Testis (tissue), 3 donors: ENCODE data around the gene SAP30BP. TPM values are rescaled to one million over a fixed set of nuclear protein-coding genes. Genes with fewer than 3 reads are reported as not detected.
A peak's percentile ranks its signal among the peaks of the same experiment; 100 is the strongest.

Source experiments
- DNase-seq: peaks from one replicate; pipeline ENCODE4 v3.0.0-alpha.2; 2019
- H3K27ac ChIP-seq, 2 donors: fragments of 200-600 bp; sonication (generic); one replicate each; pipeline ENCODE4 v1.5.1; 2019
- H3K27me3 ChIP-seq: fragments of 200-600 bp; sonication (generic); one replicate; pipeline ENCODE4 v1.5.1; 2019
- H3K36me3 ChIP-seq: fragments of 200-600 bp; sonication (generic); one replicate; pipeline ENCODE4 v1.5.1; 2017; ENCODE audit warnings: low read depth; ENCODE audit errors: missing control alignments
- H3K4me1 ChIP-seq: fragments of 200-600 bp; sonication (generic); one replicate; pipeline ENCODE4 v1.5.1; 2019
- H3K4me3 ChIP-seq, 2 donors: fragments of 200-600 bp; sonication (generic); one replicate each; pipeline ENCODE4 v1.5.1; 2017 to 2019
- H3K9me3 ChIP-seq: fragments of 200-600 bp; sonication (generic); one replicate; pipeline ENCODE4 v1.5.1; 2017
- POLR2A ChIP-seq: fragments of 450-650 bp; IDR thresholded peaks from one replicate; pipeline ENCODE4 v1.6.1; 2017; ENCODE audit warnings: antibody characterized with exemption, mild to moderate bottlenecking, moderate library complexity
- WGBS, 2 donors: methylation state at CpG; one replicate each; pipeline ENCODE4 v1.1.5; 2018; 5-methylcytosine and 5-hydroxymethylcytosine counted together
- intact Hi-C: fragments of 100-400 bp; cut with DNase I; formaldehyde crosslinking; loops from one replicate; pipeline ENCODE4 v1.15.1; 2023; ENCODE audit warnings: low total_unique reads
- polyA plus RNA-seq: library from polyadenylated mRNA; stranded (reverse); fragments of 350-450 nt; fragmentation: Illumina TruSeq; extraction: RNeasy Lipid Tissue Mini Kit (QIAGEN cat#74804); gene quantifications from one replicate; pipeline ENCODE4 v1.2.3, GENCODE V29; 2014; ENCODE audit warnings: low read depth, low replicate concordance; ENCODE audit not compliant: insufficient read depth
- total RNA-seq, 2 donors: library from RNA; depleted of rRNA; stranded (reverse); fragments of >200 nt; gene quantifications; one replicate each; pipeline ENCODE4 v1.2.3, GENCODE V29; 2016
- TF ChIP-seq, protein P1 (sequence below), 3 experiments: fragments of 450-650 bp in 2 of 3; fragments of 200-600 bp in 1 of 3; sonication (generic) in 1 of 3; IDR thresholded peaks; one replicate each; pipeline ENCODE4 v1.5.1; 2016 to 2019; ENCODE audit warnings: antibody characterized with exemption in 3 of 3, mild to moderate bottlenecking in 2 of 3, moderate library complexity in 1 of 3

SAP30BP gene
- total and polyA plus RNA-seq, 3 donors from 2014 or later = 78.4 to 95.9 (median 86.9) TPM

GRCh38 chr17:75670868-75671267, 3.7 kb downstream of the SAP30BP start:
- no peak overlapping the region for H3K27ac ChIP-seq
- H3K27me3 ChIP-seq = no peaks in the 10 kb centered on the region
- 77 to 78% methylated on average over 5 of the region's 5 CpGs for WGBS, 2 donors
- no peaks in the 10 kb centered on the region for H3K36me3 ChIP-seq
- TF ChIP-seq POLR2A = no peak
- TF ChIP-seq, protein P1, sequence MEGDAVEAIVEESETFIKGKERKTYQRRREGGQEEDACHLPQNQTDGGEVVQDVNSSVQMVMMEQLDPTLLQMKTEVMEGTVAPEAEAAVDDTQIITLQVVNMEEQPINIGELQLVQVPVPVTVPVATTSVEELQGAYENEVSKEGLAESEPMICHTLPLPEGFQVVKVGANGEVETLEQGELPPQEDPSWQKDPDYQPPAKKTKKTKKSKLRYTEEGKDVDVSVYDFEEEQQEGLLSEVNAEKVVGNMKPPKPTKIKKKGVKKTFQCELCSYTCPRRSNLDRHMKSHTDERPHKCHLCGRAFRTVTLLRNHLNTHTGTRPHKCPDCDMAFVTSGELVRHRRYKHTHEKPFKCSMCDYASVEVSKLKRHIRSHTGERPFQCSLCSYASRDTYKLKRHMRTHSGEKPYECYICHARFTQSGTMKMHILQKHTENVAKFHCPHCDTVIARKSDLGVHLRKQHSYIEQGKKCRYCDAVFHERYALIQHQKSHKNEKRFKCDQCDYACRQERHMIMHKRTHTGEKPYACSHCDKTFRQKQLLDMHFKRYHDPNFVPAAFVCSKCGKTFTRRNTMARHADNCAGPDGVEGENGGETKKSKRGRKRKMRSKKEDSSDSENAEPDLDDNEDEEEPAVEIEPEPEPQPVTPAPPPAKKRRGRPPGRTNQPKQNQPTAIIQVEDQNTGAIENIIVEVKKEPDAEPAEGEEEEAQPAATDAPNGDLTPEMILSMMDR (IDR thresholded peaks at IDR 0.05) = no peak
- no peak overlapping the region for H3K4me3 ChIP-seq
- H3K4me1 ChIP-seq = peaks cover 21% of the 10 kb centered on the region
- intact Hi-C loops = no loop called here
- DNase-seq = no peak
- H3K9me3 ChIP-seq = no peaks in the 10 kb centered on the region

- Histone ChIP-seq H3K9me3 (no peaks in the 10 kb centered on the region), H3K27ac (no peak overlapping the region), H3K27me3 (no peaks in the 10 kb centered on the region), H3K36me3 (no peaks in the 10 kb centered on the region), H3K4me1 (peaks cover 15% of the 10 kb centered on the region), H3K4me3 (no peak overlapping the region)
- DNase-seq = no peak
- intact Hi-C loops = no loop called here
- no peak for TF ChIP-seq POLR2A
- TF ChIP-seq, protein P1 (IDR thresholded peaks at IDR 0.05) = no peak
- WGBS, 2 donors = 83 to 84% methylated on average over 5 of the region's 5 CpGs
Observed at GRCh38 chr17:75672011-75672410, 4.9 kb downstream of the SAP30BP start.

DNA sequence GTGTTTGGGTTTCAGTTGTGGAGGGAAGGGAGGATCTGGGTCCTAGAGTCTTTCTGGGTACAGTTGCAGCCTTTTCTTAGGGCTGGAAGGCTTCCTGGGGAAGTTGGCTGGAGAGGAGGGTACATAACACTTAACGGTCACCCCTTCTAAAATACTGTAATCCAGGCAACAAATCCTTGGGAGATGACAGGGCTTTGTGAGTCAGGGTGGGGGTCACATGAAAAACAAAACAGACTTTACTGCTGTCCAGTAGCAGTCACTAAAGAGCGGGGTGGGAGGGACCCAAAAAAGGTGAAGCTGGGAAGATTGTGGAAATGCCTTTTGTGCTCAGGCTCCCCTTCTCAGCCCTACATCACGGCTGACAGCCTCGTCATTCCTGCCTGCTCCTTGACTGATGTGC, 6.3 kb downstream of the SAP30BP start:
- H3K27me3 ChIP-seq = no peaks in the 10 kb centered on the region
- peaks cover 10% of the 10 kb centered on the region for H3K4me1 ChIP-seq
- H3K9me3 ChIP-seq = no peaks in the 10 kb centered on the region
- no peak overlapping the region for H3K27ac ChIP-seq
- no peak overlapping the region for H3K4me3 ChIP-seq
- 68 to 76% methylated on average over 4 of the region's 4 CpGs for WGBS, 2 donors
- no peak for DNase-seq
- intact Hi-C loops = no loop called here
- TF ChIP-seq POLR2A = no peak
- TF ChIP-seq, protein P1 (IDR thresholded peaks at IDR 0.05) = no peak
- no peaks in the 10 kb centered on the region for H3K36me3 ChIP-seq

- DNase-seq = no peak
- H3K27me3 ChIP-seq = no peaks in the 10 kb centered on the region
- 67 to 71% methylated on average over 3 of the region's 3 CpGs for WGBS, 2 donors
- H3K4me3 ChIP-seq = no peak overlapping the region
- no peak overlapping the region for H3K27ac ChIP-seq
- TF ChIP-seq, protein P1 (IDR thresholded peaks at IDR 0.05) = no peak
- no peak for TF ChIP-seq POLR2A
- peaks cover 12% of the 10 kb centered on the region for H3K4me1 ChIP-seq
- no peaks in the 10 kb centered on the region for H3K9me3 ChIP-seq
- H3K36me3 ChIP-seq = no peaks in the 10 kb centered on the region
- intact Hi-C loops = no loop called here
Observed at GRCh38 chr17:75676461-75676860, 9.3 kb downstream of the SAP30BP start.

DNA sequence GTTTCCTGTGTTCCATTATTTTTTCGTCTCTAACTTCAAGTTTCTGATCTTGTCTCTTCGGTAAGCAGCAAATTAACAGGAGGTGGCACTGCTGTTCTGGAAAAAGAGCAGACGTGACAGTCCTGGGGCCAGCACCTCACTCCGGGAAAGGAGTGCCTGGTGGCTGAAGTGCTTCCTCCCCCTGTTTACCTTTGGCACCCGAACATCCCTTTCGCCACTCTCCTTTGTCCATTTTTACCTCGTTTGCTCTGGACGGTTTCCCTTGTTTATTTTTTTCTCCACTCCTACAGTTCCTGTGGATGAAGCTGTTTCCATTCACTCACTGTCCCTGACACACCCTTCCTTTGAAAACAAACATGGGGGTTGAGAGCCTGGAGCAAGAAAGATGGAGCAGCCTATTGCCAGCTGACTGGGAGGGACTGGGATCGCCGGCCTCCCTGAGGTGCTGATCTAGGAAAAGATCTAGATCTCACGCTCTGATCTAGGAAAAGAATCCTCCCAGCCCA, 12.6 kb downstream of the SAP30BP start:
- TF ChIP-seq, protein P1 (IDR thresholded peaks at IDR 0.05) = no peak
- no peak for TF ChIP-seq POLR2A

More for the DNA sequence above, 12.6 kb downstream of the SAP30BP start:
- WGBS, 2 donors = 60% methylated on average over 11 of the region's 11 CpGs
- Histone ChIP-seq H3K4me1 (peaks cover 11% of the 10 kb centered on the region), H3K27ac (peak overlapping the region in 1 of 2 donors; percentile 3), H3K4me3 (no peak overlapping the region), H3K9me3 (no peaks in the 10 kb centered on the region), H3K27me3 (no peaks in the 10 kb centered on the region), H3K36me3 (no peaks in the 10 kb centered on the region)
- no peak for DNase-seq
- intact Hi-C loops = no loop called here
